ENCODE results near the gene SMIM28. TPM values are rescaled to one million over a fixed set of nuclear protein-coding genes. Genes with fewer than 3 reads are reported as not detected.

Gene SMIM28
- total RNA-seq, 1 donor from 2014 or later: not detected

DNA sequence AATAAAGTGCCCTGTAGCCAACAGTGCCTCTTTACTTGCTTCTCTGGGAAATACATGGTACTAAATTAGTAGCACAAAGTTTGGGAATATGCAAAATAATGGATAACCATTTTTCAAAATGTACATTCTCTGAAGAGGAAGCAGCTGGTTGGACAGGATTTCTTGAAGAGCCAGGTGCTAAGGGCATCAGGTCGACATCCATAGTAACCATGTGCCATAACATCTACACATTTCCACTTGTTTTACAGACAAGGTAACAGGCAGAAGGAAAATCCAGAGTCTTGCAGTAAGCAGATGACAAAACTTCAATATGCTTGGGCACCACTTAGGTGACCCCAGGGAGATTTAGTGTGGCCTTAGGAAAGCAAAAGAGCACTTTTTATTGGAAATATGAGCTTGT is 36.5 kb upstream of the SMIM28 start:
- TF ChIP-seq, protein P1, sequence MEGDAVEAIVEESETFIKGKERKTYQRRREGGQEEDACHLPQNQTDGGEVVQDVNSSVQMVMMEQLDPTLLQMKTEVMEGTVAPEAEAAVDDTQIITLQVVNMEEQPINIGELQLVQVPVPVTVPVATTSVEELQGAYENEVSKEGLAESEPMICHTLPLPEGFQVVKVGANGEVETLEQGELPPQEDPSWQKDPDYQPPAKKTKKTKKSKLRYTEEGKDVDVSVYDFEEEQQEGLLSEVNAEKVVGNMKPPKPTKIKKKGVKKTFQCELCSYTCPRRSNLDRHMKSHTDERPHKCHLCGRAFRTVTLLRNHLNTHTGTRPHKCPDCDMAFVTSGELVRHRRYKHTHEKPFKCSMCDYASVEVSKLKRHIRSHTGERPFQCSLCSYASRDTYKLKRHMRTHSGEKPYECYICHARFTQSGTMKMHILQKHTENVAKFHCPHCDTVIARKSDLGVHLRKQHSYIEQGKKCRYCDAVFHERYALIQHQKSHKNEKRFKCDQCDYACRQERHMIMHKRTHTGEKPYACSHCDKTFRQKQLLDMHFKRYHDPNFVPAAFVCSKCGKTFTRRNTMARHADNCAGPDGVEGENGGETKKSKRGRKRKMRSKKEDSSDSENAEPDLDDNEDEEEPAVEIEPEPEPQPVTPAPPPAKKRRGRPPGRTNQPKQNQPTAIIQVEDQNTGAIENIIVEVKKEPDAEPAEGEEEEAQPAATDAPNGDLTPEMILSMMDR (IDR thresholded peaks at IDR 0.05): no peak
- H3K9me3 Mint-ChIP-seq (ENCODE audit: unreplicated experiment): no peaks in the 10 kb centered on the region
- peaks cover 4% of the 10 kb centered on the region for H3K27me3 Mint-ChIP-seq (ENCODE audit: unreplicated experiment)
- H3K27ac Mint-ChIP-seq (ENCODE audit: unreplicated experiment): no peak overlapping the region
- H3K4me3 Mint-ChIP-seq (ENCODE audit: unreplicated experiment): no peak overlapping the region
- no peaks in the 10 kb centered on the region for H3K4me1 Mint-ChIP-seq (ENCODE audit: unreplicated experiment)
- DNase-seq (ENCODE audit: extremely low spot score, unreplicated experiment): no peak
- H3K36me3 Mint-ChIP-seq (ENCODE audit: unreplicated experiment): no peaks in the 10 kb centered on the region

- Mint-ChIP-seq H3K36me3 (ENCODE audit: unreplicated experiment) (no peaks in the 10 kb centered on the region), H3K27me3 (ENCODE audit: unreplicated experiment) (peaks cover 7% of the 10 kb centered on the region), H3K4me3 (ENCODE audit: unreplicated experiment) (no peak overlapping the region), H3K9me3 (ENCODE audit: unreplicated experiment) (no peaks in the 10 kb centered on the region), H3K4me1 (ENCODE audit: unreplicated experiment) (no peaks in the 10 kb centered on the region), H3K27ac (ENCODE audit: unreplicated experiment) (no peak overlapping the region)
- DNase-seq (ENCODE audit: extremely low spot score, unreplicated experiment): no peak
- TF ChIP-seq, protein P1 (IDR thresholded peaks at IDR 0.05): no peak
Measured at GRCh38 chr6:138343112-138343511, 34.6 kb upstream of the SMIM28 start.

DNA sequence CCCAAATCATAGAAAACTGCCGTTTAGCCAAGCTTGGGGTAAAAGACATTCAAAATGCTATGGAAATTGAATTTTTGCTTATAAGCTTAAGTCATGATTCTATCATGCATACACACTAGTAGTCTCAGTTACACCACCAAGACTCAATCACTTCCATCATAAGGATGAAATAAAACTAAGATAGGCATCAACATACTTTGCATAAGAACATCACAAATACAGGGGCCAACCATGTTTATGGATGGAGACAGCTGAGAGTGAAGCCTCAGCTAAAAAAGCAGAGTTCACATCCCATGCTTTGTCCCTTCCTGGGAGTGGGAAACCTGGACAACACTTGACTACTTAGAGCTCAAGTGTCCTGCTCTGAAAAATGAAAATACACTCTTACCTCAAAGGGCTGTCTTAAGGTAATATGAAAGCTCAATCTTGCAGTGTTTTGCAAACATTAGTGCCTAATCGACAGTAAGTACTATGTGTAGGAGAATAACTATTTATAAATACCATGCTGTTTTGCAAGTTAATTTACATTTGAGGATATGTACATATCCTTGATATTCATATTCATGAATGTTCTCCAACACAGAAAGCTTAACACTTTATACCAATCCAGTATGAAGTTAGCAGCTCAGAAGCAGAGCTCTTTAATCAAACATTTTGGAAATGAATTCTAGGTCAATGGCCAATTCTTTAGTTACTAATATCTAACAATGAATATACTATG is 32.0 kb upstream of the SMIM28 start:
- no peak for DNase-seq (ENCODE audit: extremely low spot score, unreplicated experiment)
- Mint-ChIP-seq H3K27ac (ENCODE audit: unreplicated experiment) (no peak overlapping the region), H3K9me3 (ENCODE audit: unreplicated experiment) (no peaks in the 10 kb centered on the region), H3K27me3 (ENCODE audit: unreplicated experiment) (peaks cover 15% of the 10 kb centered on the region), H3K4me1 (ENCODE audit: unreplicated experiment) (no peaks in the 10 kb centered on the region), H3K36me3 (ENCODE audit: unreplicated experiment) (no peaks in the 10 kb centered on the region), H3K4me3 (ENCODE audit: unreplicated experiment) (no peak overlapping the region)
- TF ChIP-seq, protein P1 (IDR thresholded peaks at IDR 0.05): no peak

GRCh38 chr6:138346302-138347195 is 31.2 kb upstream of the SMIM28 start:
- DNase-seq (ENCODE audit: extremely low spot score, unreplicated experiment): no peak
- Mint-ChIP-seq H3K9me3 (ENCODE audit: unreplicated experiment) (no peaks in the 10 kb centered on the region), H3K27ac (ENCODE audit: unreplicated experiment) (no peak overlapping the region), H3K36me3 (ENCODE audit: unreplicated experiment) (no peaks in the 10 kb centered on the region), H3K27me3 (ENCODE audit: unreplicated experiment) (peaks cover 11% of the 10 kb centered on the region), H3K4me3 (ENCODE audit: unreplicated experiment) (no peak overlapping the region), H3K4me1 (ENCODE audit: unreplicated experiment) (no peaks in the 10 kb centered on the region)
- TF ChIP-seq, protein P1 (IDR thresholded peaks at IDR 0.05): no peak

DNA sequence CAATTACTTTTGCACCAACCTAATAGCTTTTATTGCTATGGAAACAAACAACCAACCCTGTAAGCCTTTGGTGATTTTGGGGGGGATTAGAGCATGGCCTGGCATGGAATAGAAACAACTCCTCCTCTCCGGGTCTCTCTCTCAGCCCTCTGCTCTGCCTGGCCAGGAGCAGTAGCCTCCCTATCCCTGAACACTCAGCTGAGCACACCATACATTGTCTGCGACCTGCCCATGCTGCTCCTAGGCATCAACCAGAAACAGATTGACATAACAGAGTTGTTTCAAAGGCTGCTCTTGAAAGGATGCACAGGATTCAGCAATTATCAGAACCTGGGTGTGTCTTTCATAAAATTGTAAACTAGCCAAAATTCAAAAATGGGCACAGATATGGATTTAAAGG is 29.8 kb upstream of the SMIM28 start:
- no peak for DNase-seq (ENCODE audit: extremely low spot score, unreplicated experiment)
- no peaks in the 10 kb centered on the region for H3K4me1 Mint-ChIP-seq (ENCODE audit: unreplicated experiment)
- no peak overlapping the region for H3K4me3 Mint-ChIP-seq (ENCODE audit: unreplicated experiment)
- no peaks in the 10 kb centered on the region for H3K36me3 Mint-ChIP-seq (ENCODE audit: unreplicated experiment)
- TF ChIP-seq, protein P1 (IDR thresholded peaks at IDR 0.05): no peak
- H3K27me3 Mint-ChIP-seq (ENCODE audit: unreplicated experiment): peaks cover 21% of the 10 kb centered on the region
- H3K27ac Mint-ChIP-seq (ENCODE audit: unreplicated experiment): no peak overlapping the region
- H3K9me3 Mint-ChIP-seq (ENCODE audit: unreplicated experiment): no peaks in the 10 kb centered on the region
